HG03139 (cell line): ENCODE measurements around the gene FAM117B.
"Not testable (repeated sequence)": the region's sequence is repeated elsewhere in the genome, so short reads cannot be mapped to it uniquely, and the experiment has no call there.

Experiments
- ATAC-seq: cut with Tn5 transposase; IDR thresholded peaks from one replicate; pipeline ENCODE4 v1.9.1; 2021; ENCODE audit not compliant: unreplicated experiment

The FAM117B gene

DNA sequence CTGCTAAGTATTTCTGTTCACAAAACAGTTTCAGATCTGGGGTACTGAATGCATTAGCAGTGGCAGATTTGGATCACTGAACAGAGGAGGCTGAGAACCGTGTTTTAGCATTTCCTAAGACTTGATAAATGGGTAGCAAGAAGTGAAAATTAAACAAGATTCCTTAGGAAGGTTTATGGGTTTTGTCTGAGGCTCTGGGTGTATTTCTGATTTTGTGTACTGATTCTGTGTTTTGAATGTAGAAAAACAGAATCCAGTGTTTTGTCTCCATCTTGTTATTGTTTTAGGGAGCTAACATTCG lies 1.4 kb downstream of the FAM117B start:
- no peak for ATAC-seq

- no peak for ATAC-seq
Observed at GRCh38 chr2:202638721-202639120, 4.0 kb downstream of the FAM117B start.

DNA sequence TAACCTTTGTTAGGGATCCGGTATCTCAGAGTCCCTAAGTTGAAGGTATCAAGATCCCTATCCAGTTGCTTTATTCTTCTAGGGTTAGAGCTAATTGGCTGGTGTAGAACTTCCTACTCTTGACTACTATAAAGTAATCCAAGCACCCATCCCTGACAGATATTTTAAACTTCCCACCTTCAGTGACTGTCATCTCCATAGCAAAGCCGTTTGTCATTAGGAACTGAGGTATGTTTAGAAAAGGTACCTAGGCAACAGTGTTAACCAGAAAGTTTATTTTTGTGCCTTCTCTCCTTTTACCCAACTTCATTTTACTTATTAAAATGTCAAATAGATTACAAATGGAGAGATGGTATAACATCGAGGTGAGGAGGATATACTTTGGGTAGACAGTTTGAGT lies 4.5 kb downstream of the FAM117B start:
- no peak for ATAC-seq

GRCh38 chr2:202642567-202642966 lies 7.8 kb downstream of the FAM117B start:
- no peak for ATAC-seq

- no peak for ATAC-seq
Observed at GRCh38 chr2:202643012-202643858, 8.5 kb downstream of the FAM117B start.

DNA sequence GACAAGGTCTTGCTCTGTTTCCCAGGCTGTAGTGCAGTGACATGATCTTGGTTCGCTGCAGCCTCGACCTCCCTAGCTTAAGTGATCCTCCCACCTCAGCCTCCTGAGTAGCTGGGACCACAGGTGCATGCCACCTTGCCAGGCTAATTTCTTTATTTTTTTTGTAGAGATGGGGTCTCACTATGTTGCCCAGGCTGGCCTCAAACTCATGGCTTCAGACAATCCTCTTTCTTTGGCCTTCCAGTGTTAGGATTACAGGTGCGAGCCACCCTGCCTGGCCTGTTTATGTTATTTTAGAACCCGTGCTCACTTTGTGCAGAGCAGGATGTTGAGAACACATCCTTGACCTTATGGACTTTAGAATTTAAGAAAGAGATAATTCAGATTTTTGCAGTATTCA lies 17.4 kb downstream of the FAM117B start:
- no peak for ATAC-seq

DNA sequence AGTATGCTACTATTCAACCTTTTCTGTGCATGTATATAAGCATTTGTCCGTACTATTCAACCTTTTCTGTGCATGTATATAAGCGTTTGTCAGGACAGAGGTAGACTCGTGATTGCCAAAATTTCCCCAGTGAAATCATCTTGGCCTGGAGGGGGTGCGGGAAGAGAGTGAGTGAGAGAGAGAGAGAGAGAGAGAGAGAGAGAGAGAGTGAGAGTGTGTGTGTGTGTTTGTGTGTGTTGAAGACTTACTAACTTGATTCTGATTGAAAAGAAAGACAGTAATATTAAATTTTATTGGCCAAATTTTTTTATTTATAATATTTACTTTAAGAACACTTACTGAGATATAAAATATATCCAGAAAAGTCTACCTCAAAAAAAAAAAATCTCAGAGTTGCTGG lies 19.1 kb downstream of the FAM117B start:
- no peak for ATAC-seq

DNA sequence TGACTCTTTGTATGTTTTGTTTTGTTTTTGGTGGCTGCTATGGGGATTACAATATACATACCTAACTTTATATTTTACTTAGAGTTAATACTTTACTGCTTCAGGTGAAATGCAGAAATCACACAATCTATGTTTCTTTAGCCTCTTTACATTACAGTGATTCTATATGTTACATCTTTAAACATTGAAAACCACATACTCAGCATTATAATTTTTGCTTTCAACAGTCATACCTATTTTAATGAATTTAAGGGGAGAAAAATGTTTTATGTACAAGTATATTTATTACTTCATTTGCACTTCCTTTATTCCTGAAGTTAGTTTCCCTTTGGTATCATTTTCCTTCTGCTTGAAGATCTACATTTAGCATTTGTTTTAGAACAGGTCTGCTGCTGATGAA lies 23.1 kb downstream of the FAM117B start:
- no peak for ATAC-seq

- ATAC-seq = no peak
Observed at GRCh38 chr2:202660796-202661195, 26.0 kb downstream of the FAM117B start.

DNA sequence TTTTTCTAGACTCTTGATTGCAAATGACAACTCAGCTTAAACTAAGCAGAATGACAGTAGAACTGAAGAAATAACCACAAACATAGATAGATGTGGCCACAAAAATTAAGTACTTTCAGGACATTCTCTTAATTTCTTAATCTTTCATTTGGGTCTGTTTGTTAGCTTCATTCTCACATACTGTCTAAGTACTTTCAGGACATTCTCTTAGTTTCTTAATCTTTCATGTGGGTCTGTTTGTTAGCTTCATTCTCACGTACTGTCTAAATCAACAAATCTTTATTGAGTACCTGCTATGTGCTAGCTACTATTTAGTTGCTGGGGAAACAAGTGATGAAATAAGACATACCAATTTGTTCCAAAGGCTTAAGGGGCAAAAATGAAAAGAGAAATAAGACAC lies 35.1 kb downstream of the FAM117B start:
- ATAC-seq = no peak

- ATAC-seq = no peak
Observed at GRCh38 chr2:202671317-202672035, 36.7 kb downstream of the FAM117B start.

GRCh38 chr2:202675097-202675496 lies 40.3 kb downstream of the FAM117B start:
- ATAC-seq = not testable (repeated sequence)

DNA sequence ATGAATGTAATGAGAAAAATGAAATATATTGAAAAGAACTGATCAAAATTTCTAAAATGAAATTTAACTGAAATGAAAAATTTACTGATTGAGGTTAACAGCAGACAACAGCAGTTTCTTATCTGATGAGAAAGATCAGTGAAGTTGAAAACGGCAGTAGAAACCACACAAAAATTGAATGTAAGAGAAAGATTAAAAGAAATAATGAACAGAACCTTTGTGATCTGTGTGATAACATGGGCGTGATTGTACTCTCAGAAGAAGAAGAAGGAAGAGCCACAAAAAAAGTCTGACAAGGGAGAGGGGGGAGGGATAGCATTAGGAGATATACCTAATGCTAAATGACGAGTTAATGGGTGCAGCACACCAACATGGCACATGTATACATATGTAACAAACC lies 45.2 kb downstream of the FAM117B start:
- no peak for ATAC-seq

DNA sequence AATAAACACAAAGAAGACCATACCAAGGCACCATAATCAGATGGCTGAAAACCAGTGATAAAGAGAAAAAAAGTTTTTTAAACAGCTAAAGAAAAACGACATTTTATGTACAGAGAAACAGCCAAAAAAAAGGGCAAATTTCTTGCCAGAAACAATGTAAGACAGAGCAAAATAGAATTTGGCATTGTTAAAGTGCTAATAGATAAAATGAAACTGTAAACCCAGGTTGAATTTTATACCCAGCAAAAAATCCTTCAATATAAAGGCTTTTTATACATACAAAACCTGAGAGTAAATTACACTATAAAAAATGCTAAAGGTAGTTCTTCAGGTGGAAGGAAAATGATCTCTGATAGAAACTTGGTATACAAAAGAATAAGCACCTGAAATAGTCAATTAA lies 45.7 kb downstream of the FAM117B start:
- ATAC-seq = no peak

GRCh38 chr2:202681688-202682205 lies 47.0 kb downstream of the FAM117B start:
- no peak for ATAC-seq

DNA sequence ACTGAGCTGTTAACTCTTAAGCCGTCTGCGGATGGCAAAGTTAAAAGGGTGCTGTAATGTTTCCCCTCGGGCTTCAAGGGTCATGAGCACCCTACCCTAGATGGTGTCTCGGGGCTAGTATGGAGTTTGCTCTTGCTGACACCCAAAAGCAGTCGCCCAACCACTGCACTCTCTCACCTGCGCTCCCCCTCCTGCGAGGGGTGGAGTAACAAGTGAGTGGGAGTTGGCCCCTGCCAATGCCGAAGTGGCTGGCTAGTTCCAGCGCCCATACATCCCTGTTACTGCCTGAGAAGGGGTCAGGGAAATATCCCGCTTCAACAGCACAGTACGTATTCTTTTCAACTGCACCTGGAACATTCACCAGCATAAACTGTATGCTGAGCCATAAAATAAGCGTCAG lies 47.5 kb downstream of the FAM117B start:
- ATAC-seq = no peak

- no peak for ATAC-seq
Observed at GRCh38 chr2:202687276-202687675, 52.5 kb downstream of the FAM117B start.

- no peak for ATAC-seq
Observed at GRCh38 chr2:202689459-202689858, 54.7 kb downstream of the FAM117B start.

DNA sequence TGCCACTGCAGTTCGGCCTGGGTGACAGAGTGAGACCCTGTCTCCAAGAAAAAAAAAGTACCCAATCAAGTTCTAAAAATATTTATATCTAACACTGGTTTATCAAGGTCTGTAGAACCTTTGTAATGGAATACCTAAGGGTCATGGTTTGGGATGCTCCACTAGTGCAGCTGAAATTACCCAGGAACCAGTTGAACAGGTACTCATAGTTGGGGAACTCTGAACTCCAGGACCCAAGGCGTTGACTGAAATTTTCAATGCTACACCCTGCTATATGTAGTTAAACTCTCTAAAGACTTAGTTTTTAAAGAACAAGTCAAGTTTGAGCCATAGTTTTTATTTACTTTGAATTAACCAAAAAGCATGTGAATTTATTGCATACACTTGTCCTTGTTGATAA lies 55.1 kb downstream of the FAM117B start:
- no peak for ATAC-seq

DNA sequence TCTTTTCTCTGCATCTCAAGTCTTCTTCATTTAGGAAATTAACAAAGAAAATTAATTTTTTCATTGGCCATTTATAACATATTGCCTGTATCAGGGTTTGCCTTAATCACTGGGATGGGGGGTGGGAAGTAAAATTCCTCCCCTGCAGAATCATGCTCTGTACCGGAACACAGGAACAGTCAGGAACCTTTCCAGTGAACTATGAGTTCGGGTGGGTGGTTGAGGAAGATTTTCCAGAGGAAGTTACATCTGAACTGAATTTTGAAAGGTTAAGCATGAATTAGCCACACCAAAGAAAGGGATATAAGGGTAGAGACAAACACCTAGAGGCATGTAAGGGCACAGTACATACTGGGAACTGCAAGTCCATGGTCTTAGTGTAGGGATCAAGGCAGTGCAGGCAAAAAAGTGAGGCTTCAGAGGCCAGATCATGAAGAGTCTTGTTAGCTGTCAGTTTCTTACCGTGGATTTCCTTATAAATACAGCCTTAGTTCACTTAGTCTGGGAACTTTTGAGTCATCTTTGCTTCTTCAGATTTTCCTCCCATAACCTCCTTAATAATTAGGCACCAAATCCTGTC lies 55.6 kb downstream of the FAM117B start:
- no peak for ATAC-seq

GRCh38 chr2:202693503-202693902 lies 58.7 kb downstream of the FAM117B start:
- ATAC-seq = no peak

- ATAC-seq = no peak
Observed at GRCh38 chr2:202695166-202695565, 60.4 kb downstream of the FAM117B start.
